ENCODE data around the gene CDKAL1.
"Not testable (repeated sequence)": the region's sequence is repeated elsewhere in the genome, so short reads cannot be mapped to it uniquely, and the experiment has no call there.

CDKAL1 gene

DNA sequence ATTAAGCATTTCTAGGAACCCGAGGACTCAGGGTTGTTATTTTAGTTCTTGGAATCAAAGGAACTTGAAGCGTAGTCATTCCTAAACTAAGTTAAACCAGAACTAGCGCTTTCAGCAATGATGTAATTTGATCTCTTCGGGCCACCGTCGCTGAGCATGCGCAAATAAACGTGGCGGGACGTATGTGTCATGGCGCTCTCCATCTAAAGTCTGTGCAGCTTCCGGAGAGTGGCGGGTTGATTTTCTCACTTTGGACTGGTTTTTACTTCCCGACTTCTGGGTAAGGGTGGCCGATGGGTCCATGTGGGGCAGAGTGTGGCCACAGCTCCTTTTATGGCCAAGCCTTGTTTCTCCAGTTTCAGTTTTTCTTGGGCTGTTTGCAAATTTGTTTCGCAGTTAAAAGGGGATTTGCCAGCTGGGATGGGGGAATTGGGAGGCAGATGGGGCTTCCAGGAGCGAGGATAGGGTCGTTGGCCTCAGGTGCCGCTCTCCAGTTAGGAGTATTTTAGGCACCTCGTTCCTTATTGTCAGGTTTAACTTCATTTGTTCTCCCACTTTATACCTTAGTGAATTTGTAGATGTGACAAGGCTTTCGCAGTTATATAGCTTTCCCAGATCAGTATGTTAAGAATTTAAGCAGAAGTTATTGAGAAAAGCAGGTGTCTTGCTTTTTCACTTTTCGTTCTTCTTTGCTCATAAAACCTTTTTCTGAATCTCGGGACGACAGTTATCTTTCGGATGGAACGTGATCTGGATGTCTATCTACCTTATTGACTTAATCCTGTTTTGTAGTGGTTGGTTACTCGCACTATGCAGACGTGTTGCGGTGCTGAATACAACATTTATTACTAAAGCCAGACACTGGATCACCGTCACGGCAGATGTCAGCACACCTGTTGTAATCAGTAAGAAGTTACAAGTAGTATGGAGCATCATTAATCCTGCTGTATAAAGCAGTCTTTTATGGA lies at the start of gene CDKAL1:
Gene CDKAL1 (plus strand): TSS at position 163 of the 968 bp plus-strand sequence. CDS start 11,894 bp downstream, outside the sequence.
- DNase-seq = peak; percentile 84

GRCh38 chr6:20486641-20487040 lies 47.6 kb upstream of the CDKAL1 start:
- DNase-seq = no peak

DNA sequence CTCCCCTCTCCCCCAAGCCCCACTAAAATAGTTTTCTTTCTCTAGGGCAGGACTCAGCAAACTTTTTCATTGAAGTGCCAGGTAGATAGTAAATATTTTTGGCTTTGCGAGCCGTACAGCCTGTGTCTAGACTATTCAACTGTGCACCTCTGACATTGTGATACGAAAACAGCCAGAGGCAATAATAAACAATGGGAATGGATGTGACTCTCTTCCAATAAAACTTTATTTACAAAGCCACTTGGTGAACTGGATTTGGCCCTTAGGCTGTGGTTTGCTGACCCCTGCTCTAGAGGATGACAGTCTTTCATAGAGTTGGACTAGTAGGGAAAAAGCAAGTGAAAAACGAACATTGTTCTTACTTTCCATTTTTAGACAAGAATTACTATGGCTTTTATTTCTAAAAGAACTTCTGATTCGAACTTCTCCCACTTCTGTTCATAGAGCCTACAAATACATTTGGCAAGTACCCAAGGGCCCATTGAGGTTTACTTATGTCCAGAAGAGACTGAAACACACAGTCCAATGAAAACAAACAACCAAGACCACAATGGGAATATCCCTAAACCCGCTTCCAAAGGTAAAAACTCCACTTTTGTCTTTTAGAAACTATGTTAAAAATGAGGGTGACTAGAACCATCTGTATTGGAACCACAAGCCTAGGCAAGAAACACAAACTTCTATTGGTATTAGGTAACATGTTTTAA lies 46.4 kb upstream of the CDKAL1 start:
- no peak for DNase-seq

DNA sequence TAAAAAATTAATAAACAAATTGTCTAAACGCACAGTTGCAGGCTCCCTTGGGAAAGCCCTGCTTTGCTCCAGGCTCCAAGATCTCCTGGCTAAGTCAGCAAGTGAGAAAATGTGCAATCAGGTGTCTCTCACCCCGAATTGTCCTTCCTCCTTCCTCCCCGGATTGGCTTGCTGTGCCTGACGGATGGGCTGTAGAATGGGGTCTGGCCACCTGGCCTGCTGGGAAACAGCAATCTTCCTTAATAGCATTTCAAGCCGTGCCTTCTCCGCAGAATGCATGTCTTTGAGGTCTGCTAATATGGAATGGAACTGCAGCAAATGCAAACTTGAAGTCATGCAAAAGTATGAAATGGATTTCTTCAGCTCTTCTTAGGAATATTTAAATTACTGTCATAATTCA lies 43.7 kb upstream of the CDKAL1 start:
- no peak for DNase-seq

DNA sequence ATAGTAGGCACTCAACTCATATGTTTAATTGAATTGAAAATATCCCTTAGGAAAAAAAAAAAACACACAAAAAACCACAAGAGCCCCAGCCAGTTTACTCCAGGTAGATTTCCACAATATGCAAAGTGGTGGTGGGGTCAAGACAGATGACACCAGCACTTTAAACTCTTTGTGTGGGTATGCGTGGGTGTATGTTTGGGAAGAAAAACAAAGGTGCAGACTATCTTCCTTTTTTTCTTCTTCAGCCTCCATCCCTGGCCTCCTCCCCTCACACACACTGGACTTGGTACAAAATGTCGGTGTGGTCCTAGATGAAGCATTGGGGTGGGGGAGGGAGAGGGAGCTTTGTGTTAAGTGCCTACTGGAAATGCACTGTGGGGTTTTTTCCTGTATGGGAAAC lies 42.2 kb upstream of the CDKAL1 start:
- DNase-seq = no peak

DNA sequence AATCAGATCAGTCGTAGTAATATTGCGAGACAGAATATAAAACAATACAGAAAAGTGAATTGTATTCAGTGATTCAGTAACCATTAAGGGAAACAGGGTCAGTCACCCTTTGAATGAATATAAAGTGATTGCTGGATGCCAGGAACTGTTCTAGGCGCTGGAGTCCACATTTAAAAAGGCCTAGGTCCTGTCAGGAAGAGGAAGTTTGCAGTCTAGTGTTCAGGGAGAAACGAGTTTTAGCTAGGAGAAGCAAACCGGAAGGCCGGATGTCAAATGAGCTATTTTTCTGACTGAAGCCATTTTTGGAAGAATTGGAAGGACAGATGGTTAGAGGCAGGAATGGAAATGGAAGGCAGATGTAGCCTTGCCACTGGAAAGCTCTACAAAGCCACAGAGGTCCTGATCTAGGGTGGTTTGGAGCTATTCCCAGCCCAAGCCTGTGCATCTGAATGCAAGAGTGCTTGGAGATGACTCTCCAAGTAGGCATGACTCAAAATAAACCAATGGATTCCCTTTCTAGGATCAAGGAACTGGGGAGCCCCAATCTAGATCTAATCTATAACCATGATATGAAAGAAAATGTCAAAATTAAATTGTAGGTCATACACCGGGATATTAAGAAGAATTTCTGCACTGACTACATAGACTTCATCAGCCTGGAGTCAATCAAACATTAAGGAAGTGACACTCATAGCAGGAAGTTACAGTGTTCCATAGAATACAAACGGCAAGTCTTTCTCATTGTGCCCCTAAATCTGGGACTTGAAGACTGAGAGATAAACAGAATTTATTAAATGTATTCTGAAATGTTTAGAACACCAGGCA lies 36.8 kb upstream of the CDKAL1 start:
- DNase-seq = no peak

DNA sequence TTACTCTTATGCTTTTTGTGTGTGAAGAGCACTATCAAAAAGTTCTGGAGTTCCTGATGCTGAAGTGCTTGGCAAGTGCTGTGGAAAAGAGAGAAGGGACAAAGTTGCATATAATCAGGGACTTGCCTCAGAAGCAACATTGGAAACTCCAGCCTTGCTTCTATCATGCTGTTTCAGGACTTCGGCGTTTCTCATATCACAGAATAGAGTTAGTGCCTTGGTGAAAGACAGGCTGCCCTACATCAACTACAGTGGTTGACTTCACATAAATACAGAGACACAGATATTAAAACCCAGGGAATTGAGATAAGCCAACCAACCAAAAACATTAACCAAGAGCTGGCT lies 36.2 kb upstream of the CDKAL1 start:
- no peak for DNase-seq

DNA sequence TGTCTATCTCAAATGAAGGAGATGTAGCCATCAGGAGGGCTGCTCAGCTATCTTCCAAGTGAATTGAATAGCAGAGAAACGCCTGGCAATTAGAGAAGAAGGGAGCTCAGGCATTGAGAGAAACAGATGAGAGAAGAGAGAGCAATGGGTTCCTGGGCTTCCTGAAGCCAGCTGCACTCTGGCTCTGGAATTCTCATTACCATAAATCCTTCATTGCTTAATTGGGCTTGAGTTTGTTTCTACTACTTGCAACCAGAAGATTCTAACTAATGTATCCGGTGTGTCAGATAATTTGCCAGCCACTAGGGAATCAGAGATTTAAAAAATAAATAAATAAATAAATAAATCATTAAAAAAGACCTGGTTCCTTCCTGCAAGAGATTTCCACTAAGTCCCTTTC lies 25.0 kb upstream of the CDKAL1 start:
- no peak for DNase-seq

- no peak for DNase-seq
Measured at GRCh38 chr6:20511852-20512251, 22.4 kb upstream of the CDKAL1 start.

DNA sequence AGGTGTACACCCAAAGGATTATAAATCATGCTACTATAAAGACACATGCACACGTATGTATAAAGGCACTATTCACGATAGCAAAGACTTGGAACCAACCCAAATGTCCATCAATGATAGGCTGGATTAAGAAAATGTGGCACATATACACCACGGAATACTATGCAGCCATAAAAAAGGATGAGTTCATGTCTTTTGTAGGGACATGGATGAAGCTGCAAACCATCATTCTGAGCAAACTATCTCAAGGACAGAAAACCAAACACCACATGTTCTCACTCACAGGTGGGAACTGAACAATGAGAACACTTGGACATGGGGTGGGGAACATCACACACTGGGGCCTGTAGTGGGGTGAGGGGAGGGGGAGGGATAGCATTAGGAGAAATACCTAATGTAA lies 9.0 kb upstream of the CDKAL1 start:
- DNase-seq = not testable (repeated sequence)

- DNase-seq = peak; percentile 51
Measured at GRCh38 chr6:20529086-20529448, 5.2 kb upstream of the CDKAL1 start.

- no peak for DNase-seq
Measured at GRCh38 chr6:20532881-20533280, 1.4 kb upstream of the CDKAL1 start.

DNA sequence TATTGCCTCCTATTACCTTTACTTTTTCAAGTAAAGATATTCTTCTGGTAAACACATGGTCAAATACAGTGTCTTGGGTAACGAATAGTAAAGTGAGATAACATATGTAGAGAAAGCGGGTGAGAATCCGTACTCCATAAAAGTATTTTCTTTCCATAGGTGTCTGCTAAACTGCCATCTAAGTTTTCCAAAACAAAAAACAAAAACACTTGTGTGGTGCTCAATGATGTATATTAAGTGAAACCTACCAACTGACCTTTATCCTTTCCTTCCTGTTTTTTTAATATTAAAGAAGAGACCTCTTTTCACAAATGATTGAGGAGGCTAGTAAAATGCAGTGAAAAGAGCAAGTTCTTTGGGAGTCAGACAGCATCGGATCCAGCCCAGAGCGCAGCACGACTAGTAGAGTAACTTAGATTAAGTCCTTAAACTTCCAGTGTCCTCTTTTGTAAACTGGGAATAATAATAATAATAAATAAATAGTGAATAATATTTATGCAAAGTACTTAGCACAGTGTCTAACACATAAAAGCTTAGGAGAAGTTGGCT lies 437 bp upstream of the CDKAL1 start:
- DNase-seq = no peak

- no peak for DNase-seq
Measured at GRCh38 chr6:20538131-20538662, 3.9 kb downstream of the CDKAL1 start.

GRCh38 chr6:20538907-20539306 lies 4.7 kb downstream of the CDKAL1 start:
- DNase-seq = no peak

DNA sequence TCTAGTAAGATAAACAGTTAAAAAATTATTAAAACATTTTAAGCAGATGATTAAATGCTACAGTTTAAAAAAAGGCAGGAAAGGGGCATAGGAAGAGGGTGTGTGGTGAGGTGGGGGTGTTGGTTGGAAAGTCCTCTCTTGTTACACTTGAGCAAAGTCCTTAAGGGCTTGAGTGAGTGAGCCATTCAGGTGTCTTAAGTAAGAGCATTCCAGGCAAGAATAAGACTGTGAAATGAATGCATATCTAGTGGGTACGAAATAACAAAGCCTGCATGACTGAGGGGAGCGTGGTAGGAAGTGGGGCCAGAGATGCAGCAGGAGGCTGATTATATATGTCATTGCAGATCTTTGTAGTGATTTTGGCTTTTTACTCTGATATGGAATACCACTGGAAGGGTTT lies 5.1 kb downstream of the CDKAL1 start:
- DNase-seq = no peak

DNA sequence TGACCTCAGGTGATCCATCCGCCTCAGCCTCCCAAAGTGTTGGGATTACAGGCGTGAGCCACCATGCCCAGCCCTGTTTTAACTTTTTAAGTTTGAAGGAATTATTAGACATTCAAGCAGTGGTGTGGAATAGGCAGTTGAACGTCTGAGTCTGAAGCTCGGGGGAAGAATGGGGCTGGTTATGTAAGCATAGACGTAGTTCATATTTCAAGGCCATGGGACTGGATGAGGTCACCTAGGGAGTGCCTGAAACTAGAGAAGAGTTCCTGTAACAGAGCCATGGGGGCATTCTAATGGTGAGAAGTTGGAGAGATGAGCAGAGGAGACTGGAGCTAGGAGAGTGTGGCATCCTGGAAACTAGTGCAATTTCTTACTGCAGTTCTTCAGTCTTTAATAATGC lies 6.4 kb downstream of the CDKAL1 start:
- no peak for DNase-seq

DNA sequence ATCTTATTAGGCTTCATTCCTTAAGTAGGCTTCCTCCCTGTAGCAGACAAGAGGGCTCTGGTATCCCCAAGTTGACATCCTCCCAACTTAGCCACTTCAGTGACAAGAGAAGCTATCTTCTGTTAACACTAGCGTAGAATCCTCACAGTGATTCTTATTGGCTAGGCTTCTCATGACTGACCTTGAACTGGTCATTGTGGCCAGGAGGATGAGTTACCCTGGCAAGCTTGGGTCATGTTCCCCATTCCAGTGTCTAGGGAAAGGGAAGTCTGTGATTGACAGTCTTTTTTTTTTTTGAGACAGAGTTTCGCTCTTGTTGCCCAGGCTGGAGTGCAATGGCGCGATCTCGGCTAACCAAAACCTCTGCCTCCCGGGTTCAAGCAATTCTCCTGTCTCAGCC lies 7.1 kb downstream of the CDKAL1 start:
- DNase-seq = no peak

- no peak for DNase-seq
Measured at GRCh38 chr6:20542927-20543602, 8.8 kb downstream of the CDKAL1 start.

DNA sequence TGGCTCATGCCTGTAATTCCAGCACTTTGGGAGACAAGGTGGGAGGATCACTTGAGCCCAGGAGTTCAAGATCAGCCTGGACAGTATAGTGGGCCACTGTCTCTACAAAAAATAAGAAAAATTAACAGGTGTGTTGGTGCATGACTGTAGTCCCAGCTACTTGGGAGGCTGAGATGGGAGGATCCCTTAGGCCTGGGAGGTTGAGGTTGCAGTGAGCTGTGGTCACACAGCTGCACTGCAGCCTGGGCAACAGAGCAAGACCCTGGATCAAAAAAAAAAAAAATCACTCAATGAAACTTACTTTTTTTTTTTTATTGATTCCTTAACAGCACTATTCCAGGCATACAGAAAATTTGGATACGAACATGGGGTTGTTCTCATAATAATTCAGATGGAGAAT lies 14.0 kb downstream of the CDKAL1 start:
- no peak for DNase-seq

DNA sequence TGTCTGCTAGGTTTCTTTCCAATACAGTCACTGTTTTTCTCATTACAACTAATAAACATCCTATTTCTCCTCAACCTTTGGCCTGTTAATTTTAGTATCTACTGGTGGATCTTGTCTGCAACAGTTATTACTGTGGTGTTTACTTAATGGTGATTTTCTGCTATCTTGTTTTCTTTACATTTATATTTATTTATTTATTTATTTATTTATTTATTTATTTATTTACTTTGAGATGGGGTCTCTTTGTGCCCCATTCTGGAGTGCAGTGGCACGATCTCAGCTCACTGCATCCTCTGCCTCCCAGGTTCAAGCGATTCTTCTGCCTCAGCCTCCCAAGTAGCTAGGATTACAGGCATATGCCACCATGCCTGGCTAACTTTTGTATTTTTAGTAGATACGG lies 15.1 kb downstream of the CDKAL1 start:
- DNase-seq = not testable (repeated sequence)

GRCh38 chr6:20554326-20554725 lies 20.1 kb downstream of the CDKAL1 start:
- no peak for DNase-seq
